ENCODE data around the gene PTAR1. TPM values are rescaled to one million over a fixed set of nuclear protein-coding genes. Genes with fewer than 3 reads are reported as not detected.
A peak's percentile ranks its signal among the peaks of the same experiment; 100 is the strongest.

The PTAR1 gene
- total RNA-seq, 1 experiment from 2014 or later = 32.2 TPM

GRCh38 chr9:69757996-69758675, 1.7 kb downstream of the PTAR1 start:
- no TSS peak for BruUV-seq (replicated peaks)
- POLR2A ChIA-PET = interaction anchor here (0.5 kb wide), 1 partner anchor 10 kb away, joined by 3 read pairs; no protein-coding TSS in a partner anchor
- no peak for ATAC-seq
- TF ChIP-seq YY1 (IDR thresholded peaks at IDR 0.05; ENCODE audit: extremely low read depth, insufficient replicate concordance, low read depth, low read length) (no peak), POLR2AphosphoS5 (IDR thresholded peaks at IDR 0.05; ENCODE audit: low read depth, low read length) (no peak), TCF7L2 (IDR thresholded peaks at IDR 0.05; ENCODE audit: borderline replicate concordance, extremely low read depth, insufficient read depth, insufficient read length) (no peak), FOSL1 (IDR thresholded peaks at IDR 0.05; ENCODE audit: low read depth) (no peak), POLR2A (IDR thresholded peaks at IDR 0.05; ENCODE audit: borderline replicate concordance, extremely low read depth, insufficient read depth, insufficient read length) (no peak), JUND (IDR thresholded peaks at IDR 0.05) (no peak), ZNF274 (IDR thresholded peaks at IDR 0.05; ENCODE audit: low read depth, low read length) (no peak), EZH2 (IDR thresholded peaks at IDR 0.05) (no peak), SIN3A (IDR thresholded peaks at IDR 0.05; ENCODE audit: low read depth) (no peak), RAD21 (IDR thresholded peaks at IDR 0.05; ENCODE audit: low read depth) (no peak), EGR1 (IDR thresholded peaks at IDR 0.05; ENCODE audit: low read depth) (no peak), REST (IDR thresholded peaks at IDR 0.05; ENCODE audit: low read depth) (no peak)
- TF ChIP-seq, protein P1, sequence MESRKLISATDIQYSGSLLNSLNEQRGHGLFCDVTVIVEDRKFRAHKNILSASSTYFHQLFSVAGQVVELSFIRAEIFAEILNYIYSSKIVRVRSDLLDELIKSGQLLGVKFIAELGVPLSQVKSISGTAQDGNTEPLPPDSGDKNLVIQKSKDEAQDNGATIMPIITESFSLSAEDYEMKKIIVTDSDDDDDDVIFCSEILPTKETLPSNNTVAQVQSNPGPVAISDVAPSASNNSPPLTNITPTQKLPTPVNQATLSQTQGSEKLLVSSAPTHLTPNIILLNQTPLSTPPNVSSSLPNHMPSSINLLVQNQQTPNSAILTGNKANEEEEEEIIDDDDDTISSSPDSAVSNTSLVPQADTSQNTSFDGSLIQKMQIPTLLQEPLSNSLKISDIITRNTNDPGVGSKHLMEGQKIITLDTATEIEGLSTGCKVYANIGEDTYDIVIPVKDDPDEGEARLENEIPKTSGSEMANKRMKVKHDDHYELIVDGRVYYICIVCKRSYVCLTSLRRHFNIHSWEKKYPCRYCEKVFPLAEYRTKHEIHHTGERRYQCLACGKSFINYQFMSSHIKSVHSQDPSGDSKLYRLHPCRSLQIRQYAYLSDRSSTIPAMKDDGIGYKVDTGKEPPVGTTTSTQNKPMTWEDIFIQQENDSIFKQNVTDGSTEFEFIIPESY (IDR thresholded peaks at IDR 0.05; ENCODE audit: extremely low read depth, insufficient replicate concordance, low read length) = no peak
- TF ChIP-seq, protein P2, sequence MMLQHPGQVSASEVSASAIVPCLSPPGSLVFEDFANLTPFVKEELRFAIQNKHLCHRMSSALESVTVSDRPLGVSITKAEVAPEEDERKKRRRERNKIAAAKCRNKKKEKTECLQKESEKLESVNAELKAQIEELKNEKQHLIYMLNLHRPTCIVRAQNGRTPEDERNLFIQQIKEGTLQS (IDR thresholded peaks at IDR 0.05) = no peak
- TF ChIP-seq, protein P3, sequence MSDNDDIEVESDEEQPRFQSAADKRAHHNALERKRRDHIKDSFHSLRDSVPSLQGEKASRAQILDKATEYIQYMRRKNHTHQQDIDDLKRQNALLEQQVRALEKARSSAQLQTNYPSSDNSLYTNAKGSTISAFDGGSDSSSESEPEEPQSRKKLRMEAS (IDR thresholded peaks at IDR 0.05) = no peak
- CTCF ChIA-PET = no interaction called here
- Histone ChIP-seq H3K9me2 (ENCODE audit: insufficient read depth) (no peaks in the 10 kb centered on the region), H3K27ac (ENCODE audit: low read depth, low read length) (no peak overlapping the region), H3K9me3 (ENCODE audit: control insufficient read depth in 1 of 2, insufficient read depth in 1 of 2, low read depth in 1 of 2, low read length in 2 of 2) (no peaks in the 10 kb centered on the region), H3K36me3 (ENCODE audit: control insufficient read depth in 1 of 2, insufficient read depth in 2 of 2, low read length in 2 of 2) (no peaks in the 10 kb centered on the region), H3K4me2 (ENCODE audit: low read length) (peak overlapping the region; percentile 85), H2AFZ (ENCODE audit: low read depth, low read length, poor library complexity, severe bottlenecking) (no peak overlapping the region), H3K4me1 (ENCODE audit: control insufficient read depth in 1 of 2, insufficient read depth in 2 of 2, low read length in 2 of 2) (peaks cover 6 to 9% of the 10 kb centered on the region in 2 experiments; a peak in 3 of 4 replicates), H4K20me1 (ENCODE audit: insufficient read depth) (no peaks in the 10 kb centered on the region), H3K9ac (ENCODE audit: low read length) (no peak overlapping the region), H3K4me3 (replicated peaks in 1 of 2; ENCODE audit: low read depth in 1 of 2, low read length in 2 of 2) (peak overlapping the region; percentile 15 to 19; a peak in 2 of 4 replicates), H3K27me3 (ENCODE audit: insufficient read depth, low read length) (no peaks in the 10 kb centered on the region), H3K79me2 (ENCODE audit: insufficient read depth, low read length) (peaks cover 60% of the 10 kb centered on the region)
- DNase-seq (ENCODE audit: low read depth, low spot score) = no peak
- intact Hi-C loops (cut with micrococcal nuclease) = loop anchor here (5.0 kb wide), 1 partner anchor 86 kb away; the partner anchor contains the start of gene APBA1
- RAD21 ChIA-PET (ENCODE audit: low non-redundant PET in 1 of 2, low total read pairs in 2 of 2, uncharacterized antibody in 2 of 2, unreplicated experiment in 2 of 2) = no interaction called here
